ENCODE data around the gene CUEDC1. TPM values are rescaled to one million over a fixed set of nuclear protein-coding genes. Genes with fewer than 3 reads are reported as not detected.

The CUEDC1 gene
- 4.8 and 4.9 TPM in 2 replicates for total RNA-seq

GRCh38 chr17:57955183-57955931 is at the start of gene CUEDC1:
CUEDC1 (minus strand) TSS chr17:57955412; CDS start chr17:57885564, 69,848 bp downstream.

GRCh38 chr17:57987581-57988300 is 32.5 kb upstream of the CUEDC1 start, which contains the start of gene VEZF1:
VEZF1 (minus strand) TSS chr17:57988254; CDS start chr17:57988111, 143 bp downstream.

GRCh38 chr17:57849874-57850754 is 105.1 kb downstream of the CUEDC1 start, which contains the start of gene MRPS23:
MRPS23 (minus strand) TSS chr17:57850044; CDS start chr17:57850010, 34 bp downstream.

Other genes starting within 250 kb of the CUEDC1 start
- not detected in 2 replicates for gene CCDC182, start 210.1 kb downstream of the CUEDC1 start, total RNA-seq
- gene MRPS23, start 105.4 kb downstream of the CUEDC1 start, total RNA-seq = 22.3 and 29.8 TPM in 2 replicates
- 22.7 and 23.4 TPM in 2 replicates for gene VEZF1, start 32.8 kb upstream of the CUEDC1 start, total RNA-seq
- 115 and 201 TPM in 2 replicates for gene SRSF1, start 51.8 kb upstream of the CUEDC1 start, total RNA-seq
- 9.8 and 10.6 TPM in 2 replicates for gene DYNLL2, start 128.0 kb upstream of the CUEDC1 start, total RNA-seq
- gene OR4D1, start 193.0 kb upstream of the CUEDC1 start, total RNA-seq = not detected in 2 replicates
- gene OR4D2, start 211.6 kb upstream of the CUEDC1 start, total RNA-seq = not detected in 2 replicates
- gene EPX, start 237.3 kb upstream of the CUEDC1 start, total RNA-seq = not detected in 2 replicates

Measured in hair follicular keratinocyte (primary cell).